ENCODE measurements around the gene CHST9. TPM values are rescaled to one million over a fixed set of nuclear protein-coding genes. Genes with fewer than 3 reads are reported as not detected.

CHST9 gene
- total and polyA plus RNA-seq, 2 of the 13 experiments (the other 11 are each of a cell fraction or from before 2014, with no cell fraction given): 3.2 to 9.6 TPM

- ATAC-seq (no peak), FAIRE-seq (no peak), DNase-seq (ENCODE audit: low spot score) (peak; percentile 8)
- H3K36me3 ChIP-seq (replicated peaks in 1 of 2; ENCODE audit: control insufficient read depth in 1 of 2, insufficient read depth in 2 of 2, low read length in 2 of 2): no peaks in the 10 kb centered on the region
- H3K27ac ChIP-seq (ENCODE audit: extremely low read length, insufficient read depth, low read length): no peak overlapping the region
- H3K9me3 ChIP-seq (ENCODE audit: low read length): no peaks in the 10 kb centered on the region
- ChIA-PET CTCF (ENCODE audit: low intra/inter-chr PET ratio, low total read pairs) (no interaction called here), POLR2A (no interaction called here)
- intact Hi-C loops (cut with micrococcal nuclease; ENCODE audit: unreplicated experiment) (no loop called here), in situ Hi-C loops (cut with HindIII; ENCODE audit: extremely low pct_ligation_motif_present, low pct_unique_long_range_greater_than_20kb) (no loop called here)
- WGBS (ENCODE audit: low lambda C conversion rate): 61% methylated on average over 1 of the region's 1 CpG
- H4K20me1 ChIP-seq (ENCODE audit: insufficient read depth, low read length): no peaks in the 10 kb centered on the region
- no peaks in the 10 kb centered on the region for H3K27me3 ChIP-seq (ENCODE audit: control insufficient read depth in 1 of 2, insufficient read depth in 2 of 2, low read length in 2 of 2)
- no peaks in the 10 kb centered on the region for H3K79me2 ChIP-seq (ENCODE audit: insufficient read depth, low read length)
- H2AFZ ChIP-seq (ENCODE audit: low read length): no peak overlapping the region
- no peak overlapping the region for H3K4me2 ChIP-seq (ENCODE audit: low read depth, low read length)
- peaks cover 12% of the 10 kb centered on the region for H3K4me1 ChIP-seq (ENCODE audit: insufficient read depth, low read length)
- H3K9ac ChIP-seq (ENCODE audit: insufficient read depth, low read depth, low read length): no peak overlapping the region
- TF ChIP-seq ESRRA (CRISPR knock-in tag; IDR thresholded peaks at IDR 0.05; ENCODE audit: low read depth) (no peak), ZNF562 (CRISPR knock-in tag; IDR thresholded peaks at IDR 0.05; ENCODE audit: borderline replicate concordance) (no peak), MTA1 (CRISPR knock-in tag; IDR thresholded peaks at IDR 0.05; ENCODE audit: borderline replicate concordance) (no peak), KAT7 (CRISPR knock-in tag; IDR thresholded peaks at IDR 0.05; ENCODE audit: borderline replicate concordance) (no peak), ASH2L (IDR thresholded peaks at IDR 0.05; ENCODE audit: insufficient read length, low read depth, low read length) (no peak), NR2C2 (CRISPR knock-in tag; IDR thresholded peaks at IDR 0.05; ENCODE audit: borderline replicate concordance) (no peak), PAXIP1 (CRISPR knock-in tag; conservative IDR thresholded peaks at IDR 0.05) (no peak), ZFP91 (CRISPR knock-in tag; IDR thresholded peaks at IDR 0.05; ENCODE audit: borderline replicate concordance) (no peak), RXRB (CRISPR knock-in tag; IDR thresholded peaks at IDR 0.05; ENCODE audit: borderline replicate concordance) (no peak), ZNF530 (CRISPR knock-in tag; IDR thresholded peaks at IDR 0.05; ENCODE audit: low read depth) (no peak), GZF1 (CRISPR knock-in tag; IDR thresholded peaks at IDR 0.05) (no peak), PHF21A (CRISPR knock-in tag; IDR thresholded peaks at IDR 0.05) (no peak)
- H3K4me3 ChIP-seq (replicated peaks in 1 of 3; ENCODE audit: insufficient read depth in 1 of 3, low read depth in 2 of 3, low read length in 3 of 3): no peak overlapping the region
- no TSS peak for BruUV-seq (replicated peaks)
Measured at GRCh38 chr18:27014841-27015240, 170.3 kb downstream of the CHST9 start.
